ENCODE results near the gene MPDZ. TPM values are rescaled to one million over a fixed set of nuclear protein-coding genes. Genes with fewer than 3 reads are reported as not detected.

MPDZ gene
- total RNA-seq, 1 experiment from 2014 or later = 46.7 TPM

DNA sequence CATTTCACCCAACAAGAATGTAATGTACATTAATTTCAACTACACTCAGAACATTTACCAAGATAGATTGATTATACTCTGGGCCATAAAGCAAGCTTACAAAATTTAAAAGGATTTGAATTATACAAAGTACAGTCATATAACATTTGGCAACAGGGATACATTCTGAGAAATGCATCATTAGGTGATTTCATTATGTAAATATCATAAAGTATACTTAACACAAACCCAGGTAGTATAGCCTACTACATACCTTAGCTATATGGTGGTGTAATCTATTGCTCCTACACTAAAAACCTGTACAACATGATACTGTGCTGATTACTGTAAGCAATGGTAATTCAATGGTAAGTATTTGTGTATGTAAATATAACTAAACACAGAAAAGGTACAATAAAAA is 202.9 kb downstream of the MPDZ start:
- H3K14ac ChIP-seq (ENCODE audit: insufficient read depth, low read length) = no peak overlapping the region
- H3K23ac ChIP-seq (ENCODE audit: insufficient read length, low read depth, low read length) = no peak overlapping the region
- no peaks in the 10 kb centered on the region for H3K79me1 ChIP-seq (ENCODE audit: insufficient read depth, low read depth, low read length, poor library complexity, severe bottlenecking)
- no peak overlapping the region for H3K18ac ChIP-seq (ENCODE audit: insufficient read length, low read depth, low read length)
- H3K9me3 Mint-ChIP-seq = no peaks in the 10 kb centered on the region; a peak in 1 of 5 replicates
- H2BK15ac ChIP-seq (ENCODE audit: low read depth, low read length) = no peak overlapping the region
- no peak overlapping the region for H2BK5ac ChIP-seq (ENCODE audit: insufficient read length, low read length)
- no peak overlapping the region for H3K4me3 Mint-ChIP-seq
- no peak overlapping the region for H3K4ac ChIP-seq (ENCODE audit: low read depth, low read length)
- no peaks in the 10 kb centered on the region for H3K23me2 ChIP-seq (ENCODE audit: insufficient read length, low read depth, low read length, poor library complexity, severe bottlenecking)
- H3T11ph ChIP-seq (ENCODE audit: low read length) = no peak overlapping the region
- H2AK5ac ChIP-seq (ENCODE audit: insufficient read length, low read length) = no peak overlapping the region
- H4K8ac ChIP-seq (replicated peaks; ENCODE audit: insufficient read length, low read depth, low read length) = no peak overlapping the region
- DNase-seq = no peak
- no peak overlapping the region for H4K5ac ChIP-seq (ENCODE audit: insufficient read length, low read depth, low read length)
- no peak overlapping the region for H3K9ac ChIP-seq (ENCODE audit: extremely low read depth, insufficient read length, low read length)
- no peaks in the 10 kb centered on the region for H3K4me1 ChIP-seq (ENCODE audit: insufficient read depth, low read length)
- no peak overlapping the region for H2AFZ ChIP-seq (ENCODE audit: low read length)
- H4K91ac ChIP-seq (ENCODE audit: insufficient read length, low read depth, low read length) = no peak overlapping the region
- no peaks in the 10 kb centered on the region for H3K36me3 Mint-ChIP-seq (ENCODE audit: insufficient read depth in 1 of 3, low read depth in 3 of 3)
- H2BK120ac ChIP-seq (ENCODE audit: low read depth, low read length, poor library complexity, severe bottlenecking) = no peak overlapping the region
- H3K27me3 Mint-ChIP-seq (ENCODE audit: low read depth) = no peaks in the 10 kb centered on the region
- no peak overlapping the region for H2BK12ac ChIP-seq (ENCODE audit: insufficient read length, low read depth, low read length)
- H2BK20ac ChIP-seq (ENCODE audit: low read depth, low read length, poor library complexity, severe bottlenecking) = no peak overlapping the region
- no peak overlapping the region for H3K56ac ChIP-seq (ENCODE audit: insufficient read length, low read depth, low read length)
- no peak overlapping the region for H3K4me2 ChIP-seq (ENCODE audit: insufficient read depth, insufficient read length, low read length)
- TF ChIP-seq CTCF (conservative IDR thresholded peaks at IDR 0.05) = no peak
- H3K9me3 ChIP-seq (ENCODE audit: control insufficient read depth, low read depth, low read length) = no peaks in the 10 kb centered on the region
- no peak overlapping the region for H3K27ac ChIP-seq (ENCODE audit: insufficient read length, low read depth, low read length)
- no peak overlapping the region for H3K27ac Mint-ChIP-seq
- no peaks in the 10 kb centered on the region for H3K27me3 ChIP-seq (ENCODE audit: insufficient read depth, low read length)
- peaks cover 0 to 2% of the 10 kb centered on the region in 2 experiments; a peak in 1 of 4 replicates for H3K4me1 Mint-ChIP-seq
- no peaks in the 10 kb centered on the region for H4K20me1 ChIP-seq (ENCODE audit: control insufficient read depth, insufficient read depth, insufficient read length)
- H3K79me2 ChIP-seq (ENCODE audit: insufficient read depth, low read length) = no peaks in the 10 kb centered on the region
